ENCODE measurements around the gene DCBLD2.

Gene DCBLD2, protein sequence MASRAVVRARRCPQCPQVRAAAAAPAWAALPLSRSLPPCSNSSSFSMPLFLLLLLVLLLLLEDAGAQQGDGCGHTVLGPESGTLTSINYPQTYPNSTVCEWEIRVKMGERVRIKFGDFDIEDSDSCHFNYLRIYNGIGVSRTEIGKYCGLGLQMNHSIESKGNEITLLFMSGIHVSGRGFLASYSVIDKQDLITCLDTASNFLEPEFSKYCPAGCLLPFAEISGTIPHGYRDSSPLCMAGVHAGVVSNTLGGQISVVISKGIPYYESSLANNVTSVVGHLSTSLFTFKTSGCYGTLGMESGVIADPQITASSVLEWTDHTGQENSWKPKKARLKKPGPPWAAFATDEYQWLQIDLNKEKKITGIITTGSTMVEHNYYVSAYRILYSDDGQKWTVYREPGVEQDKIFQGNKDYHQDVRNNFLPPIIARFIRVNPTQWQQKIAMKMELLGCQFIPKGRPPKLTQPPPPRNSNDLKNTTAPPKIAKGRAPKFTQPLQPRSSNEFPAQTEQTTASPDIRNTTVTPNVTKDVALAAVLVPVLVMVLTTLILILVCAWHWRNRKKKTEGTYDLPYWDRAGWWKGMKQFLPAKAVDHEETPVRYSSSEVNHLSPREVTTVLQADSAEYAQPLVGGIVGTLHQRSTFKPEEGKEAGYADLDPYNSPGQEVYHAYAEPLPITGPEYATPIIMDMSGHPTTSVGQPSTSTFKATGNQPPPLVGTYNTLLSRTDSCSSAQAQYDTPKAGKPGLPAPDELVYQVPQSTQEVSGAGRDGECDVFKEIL

GRCh38 chr3:98901392-98902350, at the start of gene DCBLD2:
TSS of gene DCBLD2 (minus strand) at chr3:98901695. CDS start at chr3:98901326, 369 bp downstream.
- DNase-seq (ENCODE audit: low read depth) = peak; percentile 81

DNA sequence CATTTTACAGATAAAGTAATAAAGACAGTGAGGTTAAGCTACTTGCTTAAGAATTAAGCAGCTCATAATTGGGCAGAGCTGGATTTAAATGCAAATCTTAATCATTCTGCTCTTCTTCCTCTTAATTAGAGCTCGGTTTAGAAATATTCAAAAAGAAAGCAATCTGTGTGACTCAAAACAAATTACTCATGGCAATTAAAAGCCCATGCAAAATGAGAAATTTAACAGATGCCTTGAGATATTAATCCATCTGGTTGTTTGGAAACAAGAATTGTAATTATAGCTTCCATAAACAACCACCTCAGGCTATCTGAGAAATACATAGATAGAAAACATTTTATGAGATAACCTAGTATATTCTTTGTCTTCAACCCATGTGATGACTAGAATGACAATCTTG, 44.2 kb upstream of the DCBLD2 start:
- DNase-seq (ENCODE audit: low read depth) = no peak

DNA sequence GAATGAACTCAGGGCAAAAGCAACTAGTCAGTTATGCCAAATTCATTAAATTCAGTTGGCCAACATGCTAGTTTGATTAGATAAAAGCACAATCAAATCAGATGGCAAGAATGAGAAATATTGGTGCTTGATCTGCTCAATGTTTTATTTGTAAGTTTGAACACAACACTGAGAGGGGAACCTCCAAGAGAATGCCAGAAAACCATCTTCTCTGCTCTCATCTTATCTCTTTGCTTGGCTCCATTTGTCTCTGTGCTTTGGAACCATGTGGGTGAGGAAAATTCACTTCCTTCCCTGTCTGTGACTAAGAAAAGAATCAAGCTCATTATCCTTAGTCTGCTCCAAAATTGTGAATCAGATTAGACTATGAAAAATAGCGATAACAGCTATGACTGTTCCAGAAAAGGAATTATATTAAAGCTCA, 43.6 kb upstream of the DCBLD2 start:
- DNase-seq (ENCODE audit: low read depth) = no peak

- no peak for DNase-seq (ENCODE audit: low read depth)
Observed at GRCh38 chr3:98930413-98930812, 28.9 kb upstream of the DCBLD2 start.

- DNase-seq (ENCODE audit: low read depth) = no peak
Observed at GRCh38 chr3:98921957-98922356, 20.5 kb upstream of the DCBLD2 start.

DNA sequence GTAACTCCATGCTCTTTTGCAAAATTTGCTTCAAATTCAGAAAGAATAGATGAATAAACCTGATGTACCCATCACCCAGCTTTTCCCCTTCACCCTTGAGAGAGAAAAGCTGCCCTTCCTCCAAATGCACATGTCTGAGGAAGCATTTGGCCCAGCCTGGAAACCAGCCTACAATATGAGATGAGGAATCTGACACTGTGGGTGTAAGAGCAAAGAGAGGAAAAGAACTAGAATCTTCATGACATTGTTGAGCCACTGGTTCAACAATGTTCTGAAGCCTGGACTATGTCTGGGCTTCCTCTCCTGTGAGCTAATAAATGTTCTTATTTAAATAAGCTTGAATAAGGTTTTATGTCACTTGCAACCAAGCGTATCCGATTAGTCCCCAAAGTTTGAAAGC, 18.7 kb upstream of the DCBLD2 start:
- no peak for DNase-seq (ENCODE audit: low read depth)

- no peak for DNase-seq (ENCODE audit: low read depth)
Observed at GRCh38 chr3:98918586-98918985, 17.1 kb upstream of the DCBLD2 start.

DNA sequence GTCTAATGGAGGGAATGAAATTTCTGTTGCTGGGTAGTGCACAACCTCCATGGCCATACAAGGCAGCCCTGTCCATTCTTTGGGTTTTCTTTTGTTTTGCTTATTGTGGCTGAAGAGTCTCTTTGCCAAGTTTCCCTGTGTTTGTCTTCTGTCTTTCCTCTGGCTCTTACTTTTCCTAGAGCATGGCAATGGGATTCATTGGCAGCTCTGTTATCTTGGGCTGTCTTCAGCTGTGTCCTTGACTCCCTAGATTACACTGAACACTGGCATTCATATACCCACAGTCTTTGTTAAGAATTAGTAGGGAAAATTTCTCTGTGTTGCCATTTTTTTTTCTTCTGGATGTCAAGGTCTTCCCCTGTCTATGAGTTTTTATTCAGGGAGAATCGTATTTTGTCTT, 16.1 kb upstream of the DCBLD2 start:
- DNase-seq (ENCODE audit: low read depth) = no peak

DNA sequence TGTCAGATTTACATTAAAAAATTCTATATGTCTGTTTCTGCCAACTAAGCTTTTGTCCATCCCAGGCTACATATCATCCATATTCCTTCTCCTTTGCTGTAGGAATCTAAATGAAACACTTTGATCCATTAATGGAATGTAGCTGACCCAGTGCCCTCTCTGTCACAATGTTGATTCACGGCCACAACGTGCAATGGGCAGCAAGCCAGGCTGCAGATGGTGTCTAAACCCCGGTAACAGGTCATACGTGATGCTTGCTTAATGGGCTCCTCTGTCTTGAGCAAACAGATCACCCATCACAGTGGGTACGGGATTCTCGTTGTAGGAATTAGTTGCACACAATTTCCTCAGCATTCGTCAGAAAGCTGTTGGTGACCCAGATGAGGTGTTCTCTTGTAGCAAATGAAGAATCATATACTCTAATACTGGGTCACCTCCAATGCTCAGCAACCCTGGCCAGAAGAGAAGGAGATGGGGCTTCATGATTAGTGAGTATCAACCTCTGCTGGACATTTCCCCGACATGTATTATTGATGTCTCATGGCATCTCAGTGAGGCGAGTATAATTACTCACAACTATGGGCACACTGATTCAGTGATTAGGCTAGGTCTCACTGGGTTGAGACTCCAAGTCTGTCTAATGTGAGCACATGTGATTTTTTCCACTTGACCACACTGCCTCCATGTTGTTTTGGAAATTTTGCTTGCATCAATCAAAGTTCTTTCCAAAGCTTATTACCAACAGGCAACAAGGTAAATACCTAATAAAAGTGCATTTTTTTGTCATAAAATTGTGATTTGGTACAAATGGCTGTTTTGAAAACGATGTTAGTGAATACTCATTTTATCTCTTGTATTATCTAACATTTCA, 12.9 kb upstream of the DCBLD2 start:
- DNase-seq (ENCODE audit: low read depth) = no peak

DNA sequence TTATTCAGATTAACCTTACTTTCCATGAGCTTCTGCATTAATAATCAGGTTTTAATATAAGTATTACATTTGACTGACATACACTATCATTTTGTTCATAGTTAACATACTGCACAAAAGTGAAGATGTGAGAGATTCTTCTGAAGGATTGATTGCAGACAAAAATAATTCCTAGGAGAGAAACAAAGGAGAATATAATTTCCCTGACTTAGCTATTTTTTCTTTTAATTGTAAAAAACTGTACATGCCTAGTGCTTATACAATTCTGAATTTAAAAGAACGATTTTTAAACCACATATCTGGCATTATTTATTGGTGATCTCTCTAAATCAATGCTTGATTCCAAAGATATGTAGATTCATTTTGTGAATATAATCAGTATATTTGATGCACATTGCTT, 11.0 kb upstream of the DCBLD2 start:
- no peak for DNase-seq (ENCODE audit: low read depth)

- DNase-seq (ENCODE audit: low read depth) = no peak
Observed at GRCh38 chr3:98906230-98906629, 4.7 kb upstream of the DCBLD2 start.

DNA sequence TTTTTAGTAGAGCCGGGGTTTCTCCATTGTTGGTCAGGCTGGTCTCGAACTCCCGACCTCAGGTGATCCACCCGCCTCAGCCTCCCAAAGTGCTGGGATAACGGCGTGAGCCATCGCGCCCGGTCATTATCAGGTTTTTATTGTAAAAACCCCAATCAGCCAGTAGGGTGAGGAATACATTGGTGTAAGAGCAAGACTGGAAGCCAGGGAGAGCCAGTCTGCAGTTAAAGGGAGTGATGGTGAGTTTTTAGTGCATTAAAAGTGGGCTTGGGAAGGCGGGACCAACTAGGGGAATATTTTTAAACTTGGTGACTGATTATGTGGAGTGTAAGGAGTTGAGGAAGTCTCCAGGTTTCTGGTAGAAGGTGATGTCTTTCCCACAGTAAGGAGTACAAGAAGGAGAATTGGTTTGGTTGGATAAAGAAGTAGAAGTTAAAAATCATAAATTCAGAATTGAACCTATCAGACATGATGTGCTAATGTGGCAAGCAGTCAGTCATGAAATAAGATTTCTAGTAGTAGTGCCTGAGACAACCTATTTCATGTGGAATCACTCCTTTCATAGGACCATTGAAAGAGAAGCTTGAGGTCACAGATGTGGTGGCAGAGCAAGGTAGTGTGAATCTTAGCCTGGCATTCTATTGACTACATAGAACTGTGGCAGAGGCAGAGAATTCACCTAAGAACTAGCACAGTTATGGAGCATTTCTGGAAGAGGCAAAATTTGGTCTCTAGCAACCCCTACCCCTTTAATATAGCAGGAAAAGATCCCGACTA, 2.4 kb upstream of the DCBLD2 start:
- DNase-seq (ENCODE audit: low read depth) = no peak

DNA sequence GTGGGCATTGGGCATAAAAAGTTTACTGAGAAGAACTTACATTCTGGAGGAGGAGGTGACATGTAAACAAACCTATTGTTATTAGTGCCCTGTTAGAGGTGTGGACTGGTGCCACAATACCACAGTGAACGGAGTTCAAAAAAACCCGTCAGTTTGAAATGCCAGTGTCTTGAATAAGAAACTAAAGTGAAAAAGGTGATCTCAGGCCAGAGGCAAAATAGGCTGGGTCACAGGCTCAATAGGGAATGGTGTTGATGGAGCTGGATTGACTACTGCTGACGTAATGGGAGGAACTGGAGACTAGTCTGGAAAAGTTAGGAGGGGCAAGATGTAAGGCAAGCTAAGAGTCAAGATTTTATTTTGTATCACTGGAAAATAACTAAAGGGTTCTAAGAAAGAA, 1.6 kb upstream of the DCBLD2 start:
- no peak for DNase-seq (ENCODE audit: low read depth)

GRCh38 chr3:98902351-98902740, 851 bp upstream of the DCBLD2 start:
- DNase-seq (ENCODE audit: low read depth) = no peak

- DNase-seq (ENCODE audit: low read depth) = no peak
Observed at GRCh38 chr3:98901119-98901391, 440 bp downstream of the DCBLD2 start.

DNA sequence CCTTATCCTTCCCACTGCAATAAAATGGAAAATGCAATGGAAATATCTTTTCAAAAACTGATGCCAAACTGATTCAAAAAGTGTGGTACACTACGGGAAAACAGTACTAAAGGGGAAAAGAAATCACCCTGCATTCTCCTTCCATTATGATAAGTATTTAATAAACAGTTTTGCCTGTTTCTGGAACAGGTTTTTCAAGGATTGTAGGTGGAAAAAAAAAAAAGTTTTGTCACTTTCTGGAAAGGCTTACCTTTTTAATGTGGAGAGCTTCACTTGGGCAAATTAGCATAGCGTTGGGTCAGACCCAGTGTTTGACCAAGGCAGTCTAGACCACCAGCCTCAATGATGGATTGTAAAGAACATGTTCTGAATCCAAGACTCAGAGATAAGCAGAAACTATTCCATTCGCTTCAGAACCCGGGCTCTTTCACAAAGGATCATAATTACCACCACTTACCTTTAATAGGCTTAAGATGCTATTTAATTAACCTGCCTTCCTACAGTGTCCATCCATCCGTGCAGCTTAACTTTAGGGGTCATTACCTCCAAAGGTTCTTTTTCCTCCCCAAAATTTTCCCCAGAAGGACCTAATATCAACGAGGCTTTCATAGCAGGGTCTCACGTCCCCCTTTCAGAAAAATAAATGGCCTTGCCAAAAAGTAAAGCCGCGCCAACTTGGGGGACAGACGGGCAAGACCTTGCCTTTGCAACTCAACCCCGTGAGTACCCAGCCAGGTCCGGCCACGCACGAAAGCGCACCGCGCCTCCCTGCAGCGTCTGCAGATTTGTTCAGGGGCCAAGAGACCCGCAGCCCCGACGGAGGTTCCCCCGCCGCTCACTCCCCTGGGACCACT, 1.0 kb downstream of the DCBLD2 start:
- no peak for DNase-seq (ENCODE audit: low read depth)

- DNase-seq (ENCODE audit: low read depth) = no peak
Observed at GRCh38 chr3:98897701-98898100, 3.8 kb downstream of the DCBLD2 start.

- DNase-seq (ENCODE audit: low read depth) = no peak
Observed at GRCh38 chr3:98894791-98895576, 6.5 kb downstream of the DCBLD2 start.

- no peak for DNase-seq (ENCODE audit: low read depth)
Observed at GRCh38 chr3:98893740-98894139, 7.8 kb downstream of the DCBLD2 start.
